GM18867 (cell line): Measurements from ENCODE around the gene RMND5A.

Experiments
- ATAC-seq: cut with Tn5 transposase; IDR thresholded peaks from one replicate; pipeline ENCODE4 v1.9.1; 2021; ENCODE audit warnings: mild to moderate bottlenecking, moderate library complexity; ENCODE audit not compliant: unreplicated experiment

RMND5A gene

GRCh38 chr2:86825036-86825692 lies 105.1 kb downstream of the RMND5A start:
- ATAC-seq: no peak

- ATAC-seq: no peak
Measured at GRCh38 chr2:86825693-86826381, 105.7 kb downstream of the RMND5A start.

GRCh38 chr2:86826951-86827350 lies 106.9 kb downstream of the RMND5A start:
- ATAC-seq: no peak
